GM18505 (cell line): ENCODE data around the gene IGFL4.
"Not testable (repeated sequence)": the region's sequence is repeated elsewhere in the genome, so short reads cannot be mapped to it uniquely, and the experiment has no call there.

Experiments used
- ATAC-seq: cut with Tn5 transposase; IDR thresholded peaks from one replicate; pipeline ENCODE4 v1.9.1; 2021; ENCODE audit not compliant: unreplicated experiment
- POLR2A ChIP-seq: IDR thresholded peaks from 4 replicates; pipeline ENCODE4 v1.6.1; 2011; ENCODE audit warnings: borderline replicate concordance; ENCODE audit not compliant: insufficient read depth, insufficient read length; ENCODE audit errors: extremely low read depth

IGFL4 gene

DNA sequence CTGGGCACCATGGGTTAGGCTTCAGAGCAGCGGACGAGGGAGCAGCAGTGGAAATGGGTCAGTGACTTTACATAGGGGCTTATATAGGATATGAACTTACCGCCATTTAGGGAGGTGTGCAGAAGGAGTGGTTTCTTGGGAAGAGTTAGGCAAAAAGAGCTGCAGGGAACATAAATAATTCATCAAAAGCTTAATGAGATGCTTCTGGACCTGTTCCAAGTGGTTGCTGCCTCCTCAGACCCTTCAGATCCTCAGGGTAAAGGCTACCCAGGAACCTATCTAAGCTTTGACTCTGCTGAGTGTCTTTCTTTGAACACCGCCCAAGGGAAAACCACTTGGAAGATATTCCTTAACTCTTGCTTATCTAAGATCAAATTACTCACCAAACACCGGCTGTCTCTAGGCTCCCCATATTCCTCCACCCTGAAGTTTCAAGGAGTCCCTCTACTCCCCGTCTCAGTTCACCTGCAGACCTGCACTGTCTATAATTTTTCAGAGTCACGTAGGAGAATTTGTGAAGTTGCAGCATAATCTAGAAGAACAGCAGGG lies at the start of gene IGFL4:
Gene IGFL4 (minus strand): TSS at position 51 of the 549 bp plus-strand sequence. CDS start 40 bp downstream, at position 11.
- ATAC-seq: no peak
- TF ChIP-seq POLR2A: no peak

GRCh38 chr19:46090444-46090843 lies 49.6 kb upstream of the IGFL4 start:
- ATAC-seq: no peak
- no peak for TF ChIP-seq POLR2A

GRCh38 chr19:46089432-46089831 lies 48.6 kb upstream of the IGFL4 start:
- no peak for ATAC-seq
- no peak for TF ChIP-seq POLR2A

DNA sequence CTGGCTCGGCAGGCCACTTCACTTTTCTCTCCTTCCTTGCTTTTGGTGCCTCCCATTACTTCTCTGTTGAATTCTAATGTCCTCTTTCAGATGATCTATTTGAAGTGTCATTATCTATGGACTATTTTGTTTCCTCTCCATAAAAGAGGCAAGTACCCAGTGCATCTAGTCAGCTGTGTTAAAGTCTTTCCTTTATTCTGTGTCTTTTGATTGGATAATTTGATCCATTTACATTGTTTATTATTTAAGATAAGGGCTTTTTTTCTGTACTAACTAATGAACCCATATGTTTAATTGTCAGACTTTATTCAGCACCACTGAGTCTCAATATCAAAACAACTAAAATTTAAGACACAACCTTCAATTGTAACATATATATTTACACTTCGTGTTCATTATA lies 47.3 kb upstream of the IGFL4 start:
- TF ChIP-seq POLR2A: no peak
- ATAC-seq: no peak

DNA sequence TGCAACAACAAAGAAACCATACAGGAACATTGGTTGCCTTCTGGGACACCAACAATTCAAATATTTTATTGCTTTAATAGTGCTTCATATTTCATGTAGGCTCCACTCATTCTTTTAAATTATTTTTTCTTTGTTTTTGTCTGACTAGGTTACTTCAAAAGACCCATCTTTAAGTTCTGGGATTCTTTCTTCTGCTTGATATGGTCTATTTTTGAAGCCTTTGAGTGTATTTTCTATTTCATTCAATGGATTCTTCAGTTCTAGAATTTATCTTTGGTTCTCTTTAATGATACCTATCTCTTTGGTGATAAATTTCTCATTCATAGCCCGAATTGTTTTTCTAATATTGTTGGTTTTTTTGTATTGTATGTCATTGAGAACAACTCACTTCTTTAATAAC lies 45.1 kb upstream of the IGFL4 start:
- no peak for TF ChIP-seq POLR2A
- no peak for ATAC-seq

GRCh38 chr19:46082728-46083050 lies 41.9 kb upstream of the IGFL4 start:
- TF ChIP-seq POLR2A: no peak
- no peak for ATAC-seq

DNA sequence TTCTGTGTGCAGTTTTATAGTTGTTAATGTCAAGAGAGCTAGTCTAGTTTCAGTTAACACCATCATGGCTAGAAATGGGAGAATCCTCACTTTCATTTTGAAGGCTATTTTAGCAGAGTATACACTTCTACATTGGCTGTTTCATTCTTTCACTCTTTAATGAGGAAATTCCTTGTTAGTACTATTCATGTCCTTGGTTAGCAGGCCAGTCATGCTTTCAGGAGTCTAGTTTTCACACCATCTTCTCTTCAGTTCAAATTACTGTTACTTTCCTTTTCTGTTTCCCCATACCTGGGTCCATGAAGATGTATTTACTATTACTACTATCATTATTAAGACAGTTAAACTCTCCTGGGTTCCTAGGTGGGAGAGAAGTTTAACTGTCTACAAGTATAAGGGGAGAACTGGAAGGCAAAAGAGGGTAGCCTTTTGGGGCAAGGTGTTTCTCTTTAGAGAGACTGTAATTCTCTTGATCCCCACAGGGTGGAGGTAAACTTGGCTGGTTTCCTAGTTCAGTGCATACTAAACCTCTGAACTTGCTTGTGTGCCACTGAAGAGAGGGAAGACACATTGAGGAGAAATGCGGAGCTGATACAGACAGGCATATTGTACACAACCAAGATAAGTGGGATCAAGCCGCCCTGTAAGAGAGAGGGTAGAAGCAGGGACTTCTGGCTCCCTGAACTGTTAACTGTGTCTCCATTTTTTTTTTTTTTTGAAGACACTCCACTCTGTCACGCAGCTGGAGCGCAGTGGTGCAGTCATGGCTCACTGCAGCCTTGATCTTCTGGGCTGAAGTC lies 41.3 kb upstream of the IGFL4 start:
- ATAC-seq: no peak
- no peak for TF ChIP-seq POLR2A

- ATAC-seq: no peak
- TF ChIP-seq POLR2A: no peak
Measured at GRCh38 chr19:46080561-46080960, 39.8 kb upstream of the IGFL4 start.

DNA sequence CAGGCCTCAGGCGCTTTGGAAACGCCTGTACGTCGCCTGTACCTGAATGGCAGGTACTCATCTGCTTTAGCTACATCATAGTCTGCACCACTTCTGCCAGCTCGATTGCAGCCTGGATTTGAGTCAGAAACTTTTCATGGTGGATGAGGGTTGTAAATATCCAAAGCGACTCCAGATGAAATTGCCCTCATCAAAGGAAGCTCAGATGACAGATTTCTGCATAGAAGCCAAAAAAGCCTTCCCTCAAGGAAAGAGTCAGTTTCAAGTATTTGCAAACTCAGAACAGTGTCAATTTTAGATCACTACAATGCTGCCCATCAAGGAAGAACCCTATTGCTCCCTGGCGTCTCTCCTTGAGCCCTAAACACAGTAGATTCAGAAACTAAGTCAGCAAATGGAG lies 38.8 kb upstream of the IGFL4 start:
- no peak for ATAC-seq

DNA sequence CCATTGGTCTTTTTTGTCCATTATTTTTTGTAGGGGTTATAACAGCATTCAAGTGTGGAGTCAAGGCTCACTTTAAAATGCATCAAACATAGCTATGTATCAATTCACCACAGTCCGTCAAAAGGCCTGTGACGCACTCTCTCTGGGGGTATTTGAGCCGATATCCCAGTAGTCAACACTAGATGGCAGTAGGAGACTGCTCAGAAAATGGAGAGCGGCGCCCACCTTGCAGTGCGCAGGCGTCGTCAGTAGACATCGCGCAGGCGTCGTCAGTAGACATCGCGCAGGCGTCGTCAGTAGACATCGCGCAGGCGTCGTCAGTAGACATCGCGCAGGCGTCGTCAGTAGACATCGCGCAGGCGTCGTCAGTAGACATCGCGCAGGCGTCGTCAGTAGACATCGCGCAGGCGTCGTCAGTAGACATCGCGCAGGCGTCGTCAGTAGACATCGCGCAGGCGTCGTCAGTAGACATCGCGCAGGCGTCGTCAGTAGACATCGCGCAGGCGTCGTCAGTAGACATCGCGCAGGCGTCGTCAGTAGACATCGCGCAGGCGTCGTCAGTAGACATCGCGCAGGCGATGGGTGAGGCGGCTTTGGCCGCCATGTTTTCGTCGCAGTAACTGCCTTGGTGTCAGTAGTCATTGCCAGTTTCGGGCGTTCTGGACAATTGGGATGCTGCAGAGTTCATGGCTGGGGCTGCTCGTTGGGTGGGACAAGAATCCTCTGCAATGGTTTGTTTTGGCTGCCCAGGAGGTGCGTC lies 38.0 kb upstream of the IGFL4 start:
- ATAC-seq: not testable (repeated sequence)

More for the DNA sequence above, 38.8 kb upstream of the IGFL4 start:
- no peak for TF ChIP-seq POLR2A

GRCh38 chr19:46077815-46078167 lies 37.0 kb upstream of the IGFL4 start:
- ATAC-seq: no peak
- TF ChIP-seq POLR2A: no peak

DNA sequence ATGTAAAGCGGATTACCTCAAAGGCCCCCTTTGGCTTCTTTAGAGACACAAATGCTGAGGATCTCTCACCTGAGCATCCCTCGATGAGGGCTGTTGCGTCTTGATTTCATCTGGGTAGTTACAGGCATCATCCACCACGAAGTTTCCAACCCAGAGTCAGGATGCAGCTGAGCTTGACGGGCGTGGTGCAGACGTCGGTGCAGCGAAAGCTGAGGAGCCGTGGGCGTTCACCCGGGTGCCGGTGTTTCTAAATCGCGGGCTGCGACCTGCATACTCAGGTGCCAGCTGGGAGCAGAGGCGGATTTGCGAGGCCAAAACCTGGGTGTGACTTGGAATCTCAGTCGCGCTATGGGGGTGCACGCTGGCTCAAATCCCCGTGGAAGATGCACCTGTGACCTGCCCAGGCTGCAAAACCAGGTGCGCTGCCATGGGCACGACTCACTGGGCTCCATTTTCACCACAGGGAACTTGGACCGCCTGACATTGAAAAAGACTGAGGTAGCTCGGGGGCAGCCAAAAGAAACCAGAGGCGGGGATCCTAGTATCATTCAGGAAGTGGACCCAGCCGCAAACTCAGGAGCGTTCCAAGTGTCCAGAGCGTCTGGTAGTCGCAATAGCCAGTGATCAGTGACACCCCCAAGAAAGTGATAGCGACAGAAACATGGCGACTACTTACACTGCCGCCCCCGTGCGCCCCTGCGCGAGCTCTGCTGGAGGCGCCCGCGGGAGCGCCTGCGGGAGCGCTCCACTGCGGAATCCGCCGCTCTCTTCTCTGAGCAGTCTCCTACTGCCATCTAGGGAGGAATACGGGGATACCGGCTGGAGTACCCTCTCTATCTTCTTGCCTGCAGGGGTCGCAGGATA lies 36.4 kb upstream of the IGFL4 start:
- ATAC-seq: no peak
- no peak for TF ChIP-seq POLR2A
